Measurements from ENCODE around the gene TMEM245. TPM values are rescaled to one million over a fixed set of nuclear protein-coding genes. Genes with fewer than 3 reads are reported as not detected.

The TMEM245 gene
- total RNA-seq, 1 experiment from 2014 or later, result 54.0 TPM

- ChIA-PET CTCF (no interaction called here), POLR2A (no interaction called here)
- no peak overlapping the region for H3K4me3 ChIP-seq (ENCODE audit: low read depth in 2 of 2, low read length in 2 of 2)
- no peaks in the 10 kb centered on the region for H3K9me3 ChIP-seq (ENCODE audit: control insufficient read depth, insufficient read depth, low read depth, low read length)
- peaks cover 5% of the 10 kb centered on the region; the same call in 1 of the 2 replicates for H3K36me3 ChIP-seq (ENCODE audit: control insufficient read depth, insufficient read depth, low read length)
- BruUV-seq (replicated peaks), result no TSS peak
- intact Hi-C loops (cut with micrococcal nuclease; ENCODE audit: unreplicated experiment), result no loop called here
- no peak overlapping the region for H3K27ac ChIP-seq (ENCODE audit: low read length)
- no peak for ATAC-seq
- no peaks in the 10 kb centered on the region for H3K4me1 ChIP-seq (ENCODE audit: control insufficient read depth, insufficient read depth, low read length)
- no peak for TF ChIP-seq CTCF (IDR thresholded peaks at IDR 0.05)
- TF ChIP-seq TCF7L2 (IDR thresholded peaks at IDR 0.05; ENCODE audit: low read depth, low read length), result no peak
- TF ChIP-seq REST (IDR thresholded peaks at IDR 0.05; ENCODE audit: insufficient read depth in 1 of 2, low read depth in 2 of 2, low read length in 1 of 2), result no peak
- TF ChIP-seq POLR2AphosphoS5 (IDR thresholded peaks at IDR 0.05; ENCODE audit: low read depth, low read length), result no peak
- TF ChIP-seq SIN3A (IDR thresholded peaks at IDR 0.05; ENCODE audit: borderline replicate concordance, insufficient read depth, low read depth, low read length), result no peak
- no peak for DNase-seq (ENCODE audit: low read depth, low spot score)
- no peaks in the 10 kb centered on the region for H3K27me3 ChIP-seq (ENCODE audit: control insufficient read depth, insufficient read depth, low read length)
- in situ Hi-C loops (cut with HindIII; ENCODE audit: low pct_unique_long_range_greater_than_20kb, low sequenced_read_pairs), result no loop called here
Measured at GRCh38 chr9:109072133-109072692, 47.5 kb downstream of the TMEM245 start.

GRCh38 chr9:109068764-109069163 lies 51.0 kb downstream of the TMEM245 start:
- ChIA-PET POLR2A (no interaction called here), CTCF (no interaction called here)
- no peak overlapping the region for H3K27ac ChIP-seq (ENCODE audit: low read length)
- H3K4me3 ChIP-seq (ENCODE audit: low read depth in 2 of 2, low read length in 2 of 2), result no peak overlapping the region
- H3K36me3 ChIP-seq (ENCODE audit: control insufficient read depth, insufficient read depth, low read length), result peaks cover 7% of the 10 kb centered on the region
- no peaks in the 10 kb centered on the region for H3K4me1 ChIP-seq (ENCODE audit: control insufficient read depth, insufficient read depth, low read length)
- DNase-seq (ENCODE audit: low read depth, low spot score) (no peak), ATAC-seq (no peak)
- in situ Hi-C loops (cut with HindIII; ENCODE audit: low pct_unique_long_range_greater_than_20kb, low sequenced_read_pairs), result no loop called here
- intact Hi-C loops (cut with micrococcal nuclease; ENCODE audit: unreplicated experiment), result loop anchor here (10.0 kb wide), 1 partner anchor 104 kb away; no protein-coding TSS in a partner anchor
- H3K27me3 ChIP-seq (ENCODE audit: control insufficient read depth, insufficient read depth, low read length), result no peaks in the 10 kb centered on the region
- TF ChIP-seq REST (IDR thresholded peaks at IDR 0.05; ENCODE audit: insufficient read depth in 1 of 2, low read depth in 2 of 2, low read length in 1 of 2), result no peak
- TF ChIP-seq TCF7L2 (IDR thresholded peaks at IDR 0.05; ENCODE audit: low read depth, low read length), result no peak
- TF ChIP-seq CTCF (IDR thresholded peaks at IDR 0.05), result no peak
- no peak for TF ChIP-seq POLR2AphosphoS5 (IDR thresholded peaks at IDR 0.05; ENCODE audit: low read depth, low read length)
- no peak for TF ChIP-seq SIN3A (IDR thresholded peaks at IDR 0.05; ENCODE audit: borderline replicate concordance, insufficient read depth, low read depth, low read length)
- H3K9me3 ChIP-seq (ENCODE audit: control insufficient read depth, insufficient read depth, low read depth, low read length), result no peaks in the 10 kb centered on the region
- BruUV-seq (replicated peaks), result no TSS peak

Data from Panc1 (cell line).